Measurements from ENCODE around the gene ARSI.

ARSI gene

GRCh38 chr5:150310246-150310645 lies 7.5 kb upstream of the ARSI start:
- Histone ChIP-seq H3K9ac (ENCODE audit: low read length) (no peak overlapping the region), H2AFZ (ENCODE audit: low read depth, low read length, severe bottlenecking) (no peak overlapping the region), H3K27me3 (ENCODE audit: low read length) (no peaks in the 10 kb centered on the region), H3K4me3 (ENCODE audit: insufficient read depth, low read length, poor library complexity, severe bottlenecking) (no peak overlapping the region), H3K9me3 (ENCODE audit: insufficient read depth, low read length) (no peaks in the 10 kb centered on the region), H3K79me2 (ENCODE audit: insufficient read depth, low read length) (no peaks in the 10 kb centered on the region), H3K27ac (ENCODE audit: low read depth, low read length) (no peak overlapping the region), H4K20me1 (ENCODE audit: low read depth, low read length) (no peaks in the 10 kb centered on the region), H3K9me2 (replicated peaks; ENCODE audit: insufficient read depth, low read length) (no peaks in the 10 kb centered on the region), H3K4me2 (ENCODE audit: low read depth, low read length, poor library complexity, severe bottlenecking) (no peak overlapping the region), H3K36me3 (ENCODE audit: low read length) (no peaks in the 10 kb centered on the region), H3F3A (ENCODE audit: insufficient read depth) (no peaks in the 10 kb centered on the region)
- no peak for TF ChIP-seq EZH2phosphoT487 (conservative IDR thresholded peaks at IDR 0.05; ENCODE audit: low read length)
- TF ChIP-seq CTCF (IDR thresholded peaks at IDR 0.05; ENCODE audit: insufficient read depth, low read length, poor library complexity, severe bottlenecking), result no peak

- Histone ChIP-seq H3K9ac (ENCODE audit: low read length) (no peak overlapping the region), H3K27ac (ENCODE audit: low read depth, low read length) (no peak overlapping the region), H3K79me2 (ENCODE audit: insufficient read depth, low read length) (no peaks in the 10 kb centered on the region), H3K27me3 (ENCODE audit: low read length) (no peaks in the 10 kb centered on the region), H3K4me3 (ENCODE audit: insufficient read depth, low read length, poor library complexity, severe bottlenecking) (no peak overlapping the region), H3K36me3 (ENCODE audit: low read length) (no peaks in the 10 kb centered on the region), H3K9me2 (replicated peaks; ENCODE audit: insufficient read depth, low read length) (no peaks in the 10 kb centered on the region), H3K4me2 (ENCODE audit: low read depth, low read length, poor library complexity, severe bottlenecking) (no peak overlapping the region), H3F3A (ENCODE audit: insufficient read depth) (no peaks in the 10 kb centered on the region), H3K9me3 (ENCODE audit: insufficient read depth, low read length) (no peaks in the 10 kb centered on the region), H4K20me1 (ENCODE audit: low read depth, low read length) (no peaks in the 10 kb centered on the region), H2AFZ (ENCODE audit: low read depth, low read length, severe bottlenecking) (no peak overlapping the region)
- TF ChIP-seq EZH2phosphoT487 (conservative IDR thresholded peaks at IDR 0.05; ENCODE audit: low read length) (no peak), CTCF (IDR thresholded peaks at IDR 0.05; ENCODE audit: insufficient read depth, low read length, poor library complexity, severe bottlenecking) (no peak)
Measured at GRCh38 chr5:150309886-150310239, 7.2 kb upstream of the ARSI start.

GRCh38 chr5:150309101-150309885 lies 6.6 kb upstream of the ARSI start:
- H3K9me3 ChIP-seq (ENCODE audit: insufficient read depth, low read length), result no peaks in the 10 kb centered on the region
- H3F3A ChIP-seq (ENCODE audit: insufficient read depth), result no peaks in the 10 kb centered on the region
- TF ChIP-seq EZH2phosphoT487 (conservative IDR thresholded peaks at IDR 0.05; ENCODE audit: low read length) (no peak), CTCF (IDR thresholded peaks at IDR 0.05; ENCODE audit: insufficient read depth, low read length, poor library complexity, severe bottlenecking) (no peak)
- H3K4me3 ChIP-seq (ENCODE audit: insufficient read depth, low read length, poor library complexity, severe bottlenecking), result no peak overlapping the region
- no peaks in the 10 kb centered on the region for H3K9me2 ChIP-seq (replicated peaks; ENCODE audit: insufficient read depth, low read length)
- H4K20me1 ChIP-seq (ENCODE audit: low read depth, low read length), result no peaks in the 10 kb centered on the region
- no peak overlapping the region for H3K27ac ChIP-seq (ENCODE audit: low read depth, low read length)
- no peaks in the 10 kb centered on the region for H3K27me3 ChIP-seq (ENCODE audit: low read length)
- H3K36me3 ChIP-seq (ENCODE audit: low read length), result no peaks in the 10 kb centered on the region
- no peaks in the 10 kb centered on the region for H3K79me2 ChIP-seq (ENCODE audit: insufficient read depth, low read length)
- no peak overlapping the region for H2AFZ ChIP-seq (ENCODE audit: low read depth, low read length, severe bottlenecking)
- no peak overlapping the region for H3K9ac ChIP-seq (ENCODE audit: low read length)
- H3K4me2 ChIP-seq (ENCODE audit: low read depth, low read length, poor library complexity, severe bottlenecking), result no peak overlapping the region

Data from SU-DHL-6 (cell line).